ENCODE measurements around the gene RGL2. TPM values are rescaled to one million over a fixed set of nuclear protein-coding genes. Genes with fewer than 3 reads are reported as not detected.

RGL2 gene
- polyA plus RNA-seq, 3 donors, result 33.1 to 64.3 (median 49.0) TPM

GRCh38 chr6:33251395-33252012 is 47.2 kb downstream of the RGL2 start:
- WGBS, 3 donors, result 73 to 82% (median 78%) methylated on average over 6 of the region's 6 CpGs
- H3K27ac ChIP-seq (ENCODE audit: low read depth, low read length), result no peak overlapping the region

- H3K27ac ChIP-seq (ENCODE audit: low read depth, low read length), result no peak overlapping the region
- 93 to 97% (median 95%) methylated on average over 13 of the region's 13 CpGs for WGBS, 3 donors
Observed at GRCh38 chr6:33250731-33251130, 48.0 kb downstream of the RGL2 start.

- H3K27ac ChIP-seq (ENCODE audit: low read depth, low read length), result peak overlapping the region; percentile 85
- WGBS, 3 donors, result 11 to 17% (median 17%) methylated on average over 15 of the region's 15 CpGs
Observed at GRCh38 chr6:33249732-33250630, 48.8 kb downstream of the RGL2 start.

- WGBS, 3 donors, result 0% methylated on average over 58 of the region's 58 CpGs
- H3K27ac ChIP-seq (ENCODE audit: low read depth, low read length), result peak overlapping the region; percentile 44
Observed at GRCh38 chr6:33248932-33249731, 49.6 kb downstream of the RGL2 start.

GRCh38 chr6:33248643-33248931 is 50.2 kb downstream of the RGL2 start:
- WGBS, 3 donors, result 0% methylated on average over 17 to 18 of the region's 18 CpGs
- peak overlapping the region; percentile 44 for H3K27ac ChIP-seq (ENCODE audit: low read depth, low read length)

- 2 to 4% (median 3%) methylated on average over 28 of the region's 28 CpGs for WGBS, 3 donors
- peak overlapping the region; percentile 44 for H3K27ac ChIP-seq (ENCODE audit: low read depth, low read length)
Observed at GRCh38 chr6:33247977-33248642, 50.6 kb downstream of the RGL2 start.

GRCh38 chr6:33243476-33243875 is 55.3 kb downstream of the RGL2 start:
- WGBS, 3 donors, result 37 to 45% (median 41%) methylated on average over 1 of the region's 1 CpG
- no peak overlapping the region for H3K27ac ChIP-seq (ENCODE audit: low read depth, low read length)

GRCh38 chr6:33241968-33242367 is 56.8 kb downstream of the RGL2 start:
- WGBS, 3 donors, result 43 to 67% (median 51%) methylated on average over 3 of the region's 3 CpGs
- H3K27ac ChIP-seq (ENCODE audit: low read depth, low read length), result no peak overlapping the region

Other genes with a start within 250 kb of the RGL2 start
- gene HLA-DPA1, start 225.3 kb downstream of the RGL2 start, polyA plus RNA-seq, result 10 to 100 TPM; 10.4 to 50.7 (median 20.9) TPM
- gene HLA-DPB1, start 223.0 kb downstream of the RGL2 start, polyA plus RNA-seq, result 10 to 100 TPM; 26.1 to 49.8 (median 48.0) TPM
- gene COL11A2, start 106.5 kb downstream of the RGL2 start, polyA plus RNA-seq, result 1 to 10 TPM in 1 of 3 donors, under 1 TPM in 2; 0.28 to 2.6 (median 0.88) TPM
- 10 to 100 TPM; 22.7 to 31.3 (median 29.6) TPM for gene RXRB, start 98.3 kb downstream of the RGL2 start, polyA plus RNA-seq
- gene SLC39A7, start 98.1 kb downstream of the RGL2 start, polyA plus RNA-seq, result 100 to 1,000 TPM in 1 of 3 donors, 10 to 100 TPM in 2; 51.4 to 112 (median 72.1) TPM
- 10 to 100 TPM in 2 of 3 donors, 1 to 10 TPM in 1; 5.7 to 51.7 (median 14.4) TPM for gene HSD17B8, start 94.3 kb downstream of the RGL2 start, polyA plus RNA-seq
- 10 to 100 TPM; 23.7 to 42.5 (median 40.5) TPM for gene RING1, start 90.4 kb downstream of the RGL2 start, polyA plus RNA-seq
- 10 to 100 TPM; 34.7 to 40.3 (median 36.9) TPM for gene VPS52, start 27.1 kb downstream of the RGL2 start, polyA plus RNA-seq
- 1,000 to 10,000 TPM; 3,971 to 5,636 (median 5,545) TPM for gene RPS18, start 26.9 kb downstream of the RGL2 start, polyA plus RNA-seq
- 1 to 10 TPM; 4.0 to 9.3 (median 8.5) TPM for gene B3GALT4, start 21.8 kb downstream of the RGL2 start, polyA plus RNA-seq
- 10 to 100 TPM; 27.5 to 47.4 (median 42.7) TPM for gene WDR46, start 9.7 kb downstream of the RGL2 start, polyA plus RNA-seq
- gene PFDN6, start 9.3 kb downstream of the RGL2 start, polyA plus RNA-seq, result 100 to 1,000 TPM in 1 of 3 donors, 10 to 100 TPM in 2; 47.0 to 131 (median 77.7) TPM
- gene TAPBP, start 15.1 kb upstream of the RGL2 start, polyA plus RNA-seq, result 10 to 100 TPM; 14.2 to 29.9 (median 26.3) TPM
- gene ZBTB22, start 18.8 kb upstream of the RGL2 start, polyA plus RNA-seq, result 10 to 100 TPM in 2 of 3 donors, 1 to 10 TPM in 1; 8.9 to 13.5 (median 13.4) TPM
- gene DAXX, start 24.0 kb upstream of the RGL2 start, polyA plus RNA-seq, result 10 to 100 TPM; 19.6 to 35.4 (median 34.0) TPM
- gene KIFC1, start 92.9 kb upstream of the RGL2 start, polyA plus RNA-seq, result under 1 TPM; 0.55 to 0.56 (median 0.56) TPM
- 100 to 1,000 TPM in 1 of 3 donors, 10 to 100 TPM in 2; 52.3 to 106 (median 73.9) TPM for gene PHF1, start 112.1 kb upstream of the RGL2 start, polyA plus RNA-seq
- gene CUTA, start 119.2 kb upstream of the RGL2 start, polyA plus RNA-seq, result 100 to 1,000 TPM; 123 to 153 (median 148) TPM
- 10 to 100 TPM in 1 of 3 donors, 1 to 10 TPM in 2; 4.2 to 16.1 (median 7.2) TPM for gene SYNGAP1, start 121.1 kb upstream of the RGL2 start, polyA plus RNA-seq
- 1 to 10 TPM in 2 of 3 donors, under 1 TPM in 1; 0.79 to 3.1 (median 1.8) TPM for gene ZBTB9, start 155.6 kb upstream of the RGL2 start, polyA plus RNA-seq